IMR-90 (cell line): ENCODE data around the gene ARHGEF10L. TPM values are rescaled to one million over a fixed set of nuclear protein-coding genes. Genes with fewer than 3 reads are reported as not detected.
A peak's percentile ranks its signal among the peaks of the same experiment; 100 is the strongest.

ENCODE experiments used
- ATAC-seq: fragments of 200-7000 bp; cut with Tn5 transposase; 2 replicates; pipeline ENCODE4 v1.9.1; 2020; ENCODE audit warnings: low read depth, mild to moderate bottlenecking, moderate library complexity
- BruUV-seq: library from RNA; stranded (reverse); fragments of 400-500 nt; replicated peaks from 2 replicates; lab custom pipeline; 2021; lab: Mats Ljungman, UMichigan
- CTCF ChIA-PET: fragments of 300-600 bp; formaldehyde crosslinking; extraction: SDS; loops from one replicate; lab custom pipeline; 2021; ENCODE audit warnings: antibody characterized with exemption; lab: Yijun Ruan, JAX
- POLR2A ChIA-PET: fragments of 300-600 bp; sonication (Branson Sonifier 250); formaldehyde crosslinking; loops from one replicate; lab custom pipeline; 2022; ENCODE audit warnings: antibody characterized with exemption; ENCODE audit not compliant: unreplicated experiment; lab: Charles Lee
- DNase-seq: peaks from one replicate; pipeline ENCODE4 v3.0.0; 2013
- H2AFZ ChIP-seq: replicated peaks from 2 replicates; pipeline ENCODE3; 2013; ENCODE audit warnings: low read length, mild to moderate bottlenecking; ENCODE audit not compliant: poor library complexity
- H2AK5ac ChIP-seq: 2 replicates; pipeline ENCODE4 v1.6.1; 2013; ENCODE audit warnings: low read depth, low read length, inconsistent platforms
- H2AK9ac ChIP-seq: replicated peaks from 2 replicates; pipeline ENCODE3; 2013; ENCODE audit warnings: mild to moderate bottlenecking, low read depth, low read length, moderate library complexity; ENCODE audit not compliant: poor library complexity
- H2BK120ac ChIP-seq: 2 replicates; pipeline ENCODE4 v1.6.1; 2013; ENCODE audit warnings: low read depth, low read length, inconsistent platforms
- H2BK15ac ChIP-seq: 3 replicates; pipeline ENCODE4 v1.6.1; 2013; ENCODE audit warnings: low read depth, low read length, inconsistent platforms
- H2BK20ac ChIP-seq: 2 replicates; pipeline ENCODE4 v1.6.1; 2013; ENCODE audit warnings: low read depth, mild to moderate bottlenecking, inconsistent platforms, low read length, moderate library complexity
- H2BK5ac ChIP-seq: 2 replicates; pipeline ENCODE4 v1.6.1; 2013; ENCODE audit warnings: mild to moderate bottlenecking, low read depth, low read length, inconsistent platforms; ENCODE audit not compliant: poor library complexity, severe bottlenecking
- H3K14ac ChIP-seq: replicated peaks from 2 replicates; pipeline ENCODE4 v1.6.1; 2013; ENCODE audit warnings: low read depth, low read length, inconsistent platforms
- H3K18ac ChIP-seq: 2 replicates; pipeline ENCODE4 v1.6.1; 2013; ENCODE audit warnings: low read depth, low read length, control low read depth
- H3K23ac ChIP-seq: 2 replicates; pipeline ENCODE4 v1.6.1; 2013; ENCODE audit warnings: low read depth, low read length, inconsistent platforms
- H3K27ac ChIP-seq: 2 replicates; pipeline ENCODE4 v1.5.1; 2013; ENCODE audit warnings: mild to moderate bottlenecking, control low read depth, low read length; ENCODE audit not compliant: insufficient read depth
- H3K27me3 ChIP-seq: 2 replicates; pipeline ENCODE4 v1.6.1; 2013; ENCODE audit warnings: low read length; ENCODE audit not compliant: control insufficient read depth, insufficient read depth
- H3K36me3 ChIP-seq: 2 replicates; pipeline ENCODE4 v1.6.1; 2013; ENCODE audit warnings: low read length, mixed read lengths; ENCODE audit not compliant: control insufficient read depth, insufficient read depth
- H3K4ac ChIP-seq: 2 replicates; pipeline ENCODE4 v1.6.1; 2013; ENCODE audit warnings: low read depth, low read length, inconsistent platforms
- H3K4me1 ChIP-seq: 2 replicates; pipeline ENCODE4 v1.6.1; 2013; ENCODE audit warnings: low read length, mixed read lengths; ENCODE audit not compliant: control insufficient read depth, insufficient read depth
- H3K4me2 ChIP-seq: 2 replicates; pipeline ENCODE4 v1.6.1; 2013; ENCODE audit warnings: low read depth, mild to moderate bottlenecking, control low read depth, low read length, moderate library complexity
- H3K4me3 ChIP-seq: 2 replicates; pipeline ENCODE4 v1.5.1; 2013; ENCODE audit warnings: low read depth, mild to moderate bottlenecking, control low read depth, low read length, moderate library complexity; ENCODE audit not compliant: insufficient read depth
- H3K56ac ChIP-seq: 2 replicates; pipeline ENCODE4 v1.6.1; 2013; ENCODE audit warnings: low read length, inconsistent platforms; ENCODE audit not compliant: insufficient read depth; ENCODE audit errors: extremely low read depth
- H3K79me1 ChIP-seq, 2 experiments: 2 replicates each; pipeline ENCODE4 v1.6.1; 2013; ENCODE audit warnings: low read length in 2 of 2, inconsistent platforms in 1 of 2, low read depth in 1 of 2
- H3K9ac ChIP-seq: 2 replicates; pipeline ENCODE4 v1.6.1; 2013; ENCODE audit warnings: low read depth, low read length, control low read depth
- H3K9me1 ChIP-seq: 2 replicates; pipeline ENCODE4 v1.6.1; 2013; ENCODE audit warnings: low read length, inconsistent platforms; ENCODE audit not compliant: insufficient read depth
- H3K9me3 ChIP-seq: 2 replicates; pipeline ENCODE4 v1.6.1; 2013; ENCODE audit warnings: low read length; ENCODE audit not compliant: control insufficient read depth, insufficient read depth
- H4K20me1 ChIP-seq: 2 replicates; pipeline ENCODE4 v1.6.1; 2013; ENCODE audit warnings: low read length, inconsistent platforms; ENCODE audit not compliant: insufficient read depth
- H4K5ac ChIP-seq: 2 replicates; pipeline ENCODE4 v1.6.1; 2013; ENCODE audit warnings: mild to moderate bottlenecking, low read depth, low read length, control low read depth
- H4K8ac ChIP-seq, 2 experiments: 2 replicates each; pipeline ENCODE4 v1.6.1; 2013; ENCODE audit warnings: low read depth in 2 of 2, low read length in 2 of 2, control low read depth in 1 of 2, inconsistent platforms in 1 of 2
- H4K91ac ChIP-seq: 2 replicates; pipeline ENCODE4 v1.6.1; 2013; ENCODE audit warnings: low read depth, low read length, inconsistent platforms; ENCODE audit not compliant: insufficient read depth
- BHLHE40 ChIP-seq: fragments of 150-350 bp; IDR thresholded peaks from 2 replicates; pipeline ENCODE4 v1.6.1; 2016; ENCODE audit warnings: mild to moderate bottlenecking, low read depth, low read length
- CEBPB ChIP-seq: IDR thresholded peaks from 2 replicates; pipeline ENCODE4 v1.6.1; 2012; ENCODE audit warnings: low read depth, low read length, improper control_type of control experiment
- CHD1 ChIP-seq: IDR thresholded peaks from 2 replicates; pipeline ENCODE4 v1.6.1; 2012; ENCODE audit warnings: low read depth, low read length, improper control_type of control experiment
- CTCF ChIP-seq: conservative IDR thresholded peaks from 2 replicates; pipeline ENCODE4 v1.5.1; 2012; ENCODE audit warnings: mild to moderate bottlenecking, low read depth, low read length, improper control_type of control experiment
- ELK1 ChIP-seq: fragments of 150-350 bp; IDR thresholded peaks from 2 replicates; pipeline ENCODE4 v1.6.1; 2016; ENCODE audit warnings: low read depth, mild to moderate bottlenecking, low read length, moderate library complexity, borderline replicate concordance
- FOS ChIP-seq: fragments of 150-350 bp; IDR thresholded peaks from 2 replicates; pipeline ENCODE4 v1.6.1; 2016; ENCODE audit warnings: low read depth, low read length
- MAFK ChIP-seq: IDR thresholded peaks from 2 replicates; pipeline ENCODE4 v1.6.1; 2012; ENCODE audit warnings: low read depth, low read length, improper control_type of control experiment
- MAZ ChIP-seq: IDR thresholded peaks from 2 replicates; pipeline ENCODE4 v1.6.1; 2012; ENCODE audit warnings: low read depth, mild to moderate bottlenecking, low read length, improper control_type of control experiment, moderate library complexity, borderline replicate concordance
- MXI1 ChIP-seq: IDR thresholded peaks from 2 replicates; pipeline ENCODE4 v1.6.1; 2012; ENCODE audit warnings: low read depth, mild to moderate bottlenecking, low read length, moderate library complexity, borderline replicate concordance
- NFE2L2 ChIP-seq: fragments of 150-350 bp; IDR thresholded peaks from 2 replicates; pipeline ENCODE4 v1.6.1; 2016; ENCODE audit warnings: low read depth, mild to moderate bottlenecking, low read length
- POLR2A ChIP-seq: IDR thresholded peaks from 2 replicates; pipeline ENCODE4 v1.6.1; 2012; ENCODE audit warnings: mild to moderate bottlenecking, low read depth, low read length
- RAD21 ChIP-seq: IDR thresholded peaks from 2 replicates; pipeline ENCODE4 v1.6.1; 2012; ENCODE audit warnings: low read length, improper control_type of control experiment
- RCOR1 ChIP-seq: IDR thresholded peaks from 2 replicates; pipeline ENCODE4 v1.6.1; 2012; ENCODE audit warnings: mild to moderate bottlenecking, low read length, improper control_type of control experiment; ENCODE audit not compliant: insufficient replicate concordance
- RFX5 ChIP-seq: IDR thresholded peaks from 2 replicates; pipeline ENCODE4 v1.8.0; 2012; ENCODE audit warnings: low read depth, mild to moderate bottlenecking, low read length, moderate library complexity
- SMC3 ChIP-seq: fragments of 150-350 bp; IDR thresholded peaks from 2 replicates; pipeline ENCODE4 v1.6.1; 2016; ENCODE audit warnings: low read depth, mild to moderate bottlenecking, antibody characterized with exemption, low read length, moderate library complexity
- WGBS, 2 experiments: methylation state at CpG; one replicate each; pipeline versions ENCODE4 v1.1.5 to v1.1.7; 2013; ENCODE audit warnings: missing lambda C conversion rate in 2 of 2; ENCODE audit not compliant: insufficient read length in 1 of 2; ENCODE audit errors: extremely low coverage in 2 of 2; 5-methylcytosine and 5-hydroxymethylcytosine counted together
- dilution Hi-C: fragments of 300-500 bp; cut with HindIII; formaldehyde crosslinking; loops from one replicate; pipeline ENCODE4 v1.14.3; 2018; ENCODE audit warnings: low sequenced_read_pairs; ENCODE audit not compliant: unreplicated experiment
- in situ Hi-C: fragments of 300-500 bp; cut with MboI; formaldehyde crosslinking; loops from 3 replicates; pipeline ENCODE4 v1.14.3; 2019; ENCODE audit warnings: low sequenced_read_pairs, inconsistent platforms, mixed read lengths
- intact Hi-C: fragments of 100-400 bp; cut with micrococcal nuclease; formaldehyde crosslinking; loops from 2 replicates; pipeline ENCODE4 v1.10.0; 2022
- polyA plus RNA-seq, 3 experiments: library from polyadenylated mRNA; depleted of rRNA; stranded (reverse); fragments of >200 nt; gene quantifications; 2 replicates each; pipeline ENCODE4 v1.2.3, GENCODE V29; 2012; ENCODE audit warnings: low replicate concordance in 1 of 3
- total RNA-seq: library from RNA; depleted of rRNA; stranded (reverse); fragments of >200 nt; gene quantifications from 2 replicates; pipeline ENCODE4 v1.2.3, GENCODE V29; 2012

The ARHGEF10L gene
- total and polyA plus RNA-seq, 2 of the 4 experiments (the other 2 are of a cell fraction), result 4.8 to 12.4 TPM

- H3K14ac ChIP-seq, result no peak overlapping the region
- H2AK5ac ChIP-seq, result no peak overlapping the region
- WGBS, 2 experiments, result 100% methylated on average over 1 of the region's 7 CpGs; no CpG with 5 or more reads in 1 of the 2 experiments
- H3K27ac ChIP-seq, result no peak overlapping the region
- H3K9me1 ChIP-seq, result peaks cover 14% of the 10 kb centered on the region
- BruUV-seq, result no TSS peak
- no peak overlapping the region for H2BK15ac ChIP-seq
- H4K8ac ChIP-seq, result no peak overlapping the region
- H3K9ac ChIP-seq, result no peak overlapping the region
- no peak overlapping the region for H2BK5ac ChIP-seq
- dilution Hi-C loops (no loop called here), in situ Hi-C loops (no loop called here), intact Hi-C loops (no loop called here)
- H3K9me3 ChIP-seq, result no peaks in the 10 kb centered on the region
- H2AK9ac ChIP-seq, result no peak overlapping the region
- H3K36me3 ChIP-seq, result no peaks in the 10 kb centered on the region
- no peak for DNase-seq
- H3K4ac ChIP-seq, result peak overlapping the region; percentile 13; the same call in 1 of the 2 replicates
- no peak overlapping the region for H3K23ac ChIP-seq
- H2BK20ac ChIP-seq, result no peak overlapping the region
- H4K5ac ChIP-seq, result no peak overlapping the region
- POLR2A ChIA-PET, result no interaction called here
- peaks cover 47 to 77% of the 10 kb centered on the region in 2 experiments for H3K79me1 ChIP-seq
- ATAC-seq, result no peak
- no peak overlapping the region for H2BK120ac ChIP-seq
- no peak overlapping the region for H3K18ac ChIP-seq
- peaks cover 9% of the 10 kb centered on the region; the same call in 1 of the 2 replicates for H4K20me1 ChIP-seq
- CTCF ChIA-PET, result interaction anchor here (1.1 kb wide), 1 partner anchor 47 kb away, joined by 3 read pairs; no protein-coding TSS in a partner anchor
- H3K4me1 ChIP-seq, result peaks cover 15% of the 10 kb centered on the region
- no peak overlapping the region for H4K91ac ChIP-seq
- no peak overlapping the region for H3K4me3 ChIP-seq
- no peak overlapping the region for H3K4me2 ChIP-seq
- no peak overlapping the region for H3K56ac ChIP-seq
- no peak overlapping the region for H2AFZ ChIP-seq
- no peaks in the 10 kb centered on the region for H3K27me3 ChIP-seq
- TF ChIP-seq ELK1, result no peak
- TF ChIP-seq FOS, result no peak
- no peak for TF ChIP-seq RCOR1
- TF ChIP-seq CEBPB, result no peak
- no peak for TF ChIP-seq CTCF
- no peak for TF ChIP-seq MAZ
- no peak for TF ChIP-seq SMC3
- TF ChIP-seq BHLHE40, result no peak
- TF ChIP-seq MXI1, result no peak
- no peak for TF ChIP-seq RFX5
- TF ChIP-seq POLR2A, result no peak
- no peak for TF ChIP-seq MAFK
- no peak for TF ChIP-seq RAD21
- TF ChIP-seq CHD1, result no peak
- TF ChIP-seq NFE2L2, result no peak
Observed at GRCh38 chr1:17559615-17560419, 20.3 kb downstream of the ARHGEF10L start.
